RWPE2 (cell line): ENCODE results near the gene FBXL16.

ENCODE experiments used
- ATAC-seq: fragments of 200-7000 bp; cut with Tn5 transposase; 3 replicates; pipeline ENCODE4 v1.9.1; 2021; ENCODE audit warnings: low read depth
- DNase-seq: peaks from one replicate; pipeline ENCODE4 v3.0.0-alpha.2; 2020; ENCODE audit warnings: low spot score
- H3K27ac ChIP-seq: fragments of 450-650 bp; 2 replicates; pipeline ENCODE4 v1.5.1; 2017; ENCODE audit warnings: mild to moderate bottlenecking; ENCODE audit not compliant: poor library complexity, severe bottlenecking
- H3K27me3 ChIP-seq: fragments of 250-450 bp; sonication (Bioruptor Pico); 2 replicates; pipeline ENCODE4 v1.5.1; 2021; ENCODE audit warnings: mild to moderate bottlenecking, moderate library complexity; ENCODE audit not compliant: insufficient read depth, poor library complexity, severe bottlenecking
- H3K36me3 ChIP-seq: fragments of 250-450 bp; sonication (Bioruptor Pico); 2 replicates; pipeline ENCODE4 v1.5.1; 2020; ENCODE audit warnings: low read depth, mild to moderate bottlenecking, moderate library complexity
- H3K4me1 ChIP-seq: fragments of 250-450 bp; sonication (Bioruptor Pico); 2 replicates; pipeline ENCODE4 v1.5.1; 2021; ENCODE audit warnings: mild to moderate bottlenecking, moderate library complexity; ENCODE audit not compliant: insufficient read depth, poor library complexity, severe bottlenecking
- H3K4me3 ChIP-seq: fragments of 250-450 bp; sonication (Bioruptor Pico); 2 replicates; pipeline ENCODE4 v1.5.1; 2021; ENCODE audit warnings: mild to moderate bottlenecking, moderate library complexity; ENCODE audit not compliant: severe bottlenecking
- H3K9me3 ChIP-seq: fragments of 250-450 bp; sonication (Bioruptor Pico); 2 replicates; pipeline ENCODE4 v1.5.1; 2021; ENCODE audit warnings: mild to moderate bottlenecking, moderate library complexity; ENCODE audit not compliant: severe bottlenecking
- TF ChIP-seq, protein P1 (sequence below): fragments of 450-650 bp; IDR thresholded peaks from one replicate; pipeline ENCODE4 v1.5.1; 2017; ENCODE audit warnings: mild to moderate bottlenecking, moderate library complexity; ENCODE audit not compliant: poor library complexity, severe bottlenecking

Gene FBXL16

DNA sequence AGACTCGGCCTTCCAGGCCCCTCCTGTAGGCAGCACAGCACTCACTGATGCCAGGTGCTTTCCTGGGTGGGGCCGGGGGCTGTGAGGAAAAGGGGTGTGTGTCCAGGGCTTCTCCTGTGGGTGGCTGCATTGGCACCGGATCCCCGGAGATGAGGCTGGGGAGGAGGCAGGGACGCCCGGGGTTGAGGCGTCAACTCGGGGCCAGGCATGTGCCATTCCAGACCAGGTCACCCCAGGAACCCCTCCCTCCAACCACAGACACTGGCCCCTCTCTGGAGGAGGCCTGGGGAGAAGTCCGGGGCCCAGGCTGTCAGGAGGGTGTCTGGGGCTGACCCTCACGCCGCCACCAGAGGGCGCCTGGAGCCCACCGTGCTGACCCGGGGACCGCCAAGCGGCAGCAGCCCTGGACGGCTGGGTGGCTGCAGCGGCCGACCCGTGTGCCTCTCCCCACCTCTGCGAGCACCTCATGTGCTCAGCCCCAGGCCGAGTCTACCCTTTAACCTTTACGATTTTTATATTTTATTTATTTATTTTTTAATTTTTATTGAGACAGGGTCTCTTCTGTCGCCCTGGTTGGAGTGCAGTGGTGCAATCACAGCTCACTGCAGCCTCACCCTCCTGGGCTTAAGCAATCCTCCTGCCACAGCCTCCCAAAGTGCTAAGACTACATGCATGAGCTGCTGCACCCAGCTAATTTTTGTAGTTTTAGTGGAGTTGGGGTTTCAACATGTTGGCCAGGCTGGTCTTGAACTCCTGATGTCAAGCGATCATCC, 6.1 kb upstream of the FBXL16 start:
- ATAC-seq (peak; percentile 44), DNase-seq (no peak)
- Histone ChIP-seq H3K9me3 (no peaks in the 10 kb centered on the region), H3K27me3 (no peaks in the 10 kb centered on the region), H3K27ac (peak overlapping the region; percentile 84), H3K36me3 (peaks cover 4% of the 10 kb centered on the region; the same call in 1 of the 2 replicates), H3K4me3 (no peak overlapping the region), H3K4me1 (peaks cover 18% of the 10 kb centered on the region)
- TF ChIP-seq, protein P1, sequence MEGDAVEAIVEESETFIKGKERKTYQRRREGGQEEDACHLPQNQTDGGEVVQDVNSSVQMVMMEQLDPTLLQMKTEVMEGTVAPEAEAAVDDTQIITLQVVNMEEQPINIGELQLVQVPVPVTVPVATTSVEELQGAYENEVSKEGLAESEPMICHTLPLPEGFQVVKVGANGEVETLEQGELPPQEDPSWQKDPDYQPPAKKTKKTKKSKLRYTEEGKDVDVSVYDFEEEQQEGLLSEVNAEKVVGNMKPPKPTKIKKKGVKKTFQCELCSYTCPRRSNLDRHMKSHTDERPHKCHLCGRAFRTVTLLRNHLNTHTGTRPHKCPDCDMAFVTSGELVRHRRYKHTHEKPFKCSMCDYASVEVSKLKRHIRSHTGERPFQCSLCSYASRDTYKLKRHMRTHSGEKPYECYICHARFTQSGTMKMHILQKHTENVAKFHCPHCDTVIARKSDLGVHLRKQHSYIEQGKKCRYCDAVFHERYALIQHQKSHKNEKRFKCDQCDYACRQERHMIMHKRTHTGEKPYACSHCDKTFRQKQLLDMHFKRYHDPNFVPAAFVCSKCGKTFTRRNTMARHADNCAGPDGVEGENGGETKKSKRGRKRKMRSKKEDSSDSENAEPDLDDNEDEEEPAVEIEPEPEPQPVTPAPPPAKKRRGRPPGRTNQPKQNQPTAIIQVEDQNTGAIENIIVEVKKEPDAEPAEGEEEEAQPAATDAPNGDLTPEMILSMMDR: peak; percentile 91

DNA sequence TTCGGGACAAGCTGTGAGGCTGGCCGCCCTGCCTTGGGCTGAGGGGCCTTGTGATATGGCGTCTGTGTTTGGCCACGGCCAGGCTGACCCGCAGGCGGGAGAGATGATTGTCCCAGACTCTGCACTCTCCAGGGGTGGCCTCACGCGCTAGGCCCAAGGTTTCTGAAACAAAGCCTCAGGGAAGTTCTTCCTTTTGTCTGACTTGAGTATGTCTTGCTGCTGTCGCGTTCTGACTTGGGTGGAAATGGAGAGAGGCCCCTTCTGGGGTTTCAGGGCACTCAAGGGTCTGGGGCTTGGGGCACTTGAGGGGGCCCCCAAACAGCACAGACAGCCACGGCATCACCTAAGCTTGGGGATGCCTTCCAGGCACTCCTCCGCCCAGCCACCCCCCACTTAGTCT, 5.5 kb upstream of the FBXL16 start:
- TF ChIP-seq, protein P1: no peak
- H3K4me3 ChIP-seq: no peak overlapping the region
- no peaks in the 10 kb centered on the region for H3K36me3 ChIP-seq
- no peaks in the 10 kb centered on the region for H3K9me3 ChIP-seq
- ATAC-seq: no peak
- H3K27me3 ChIP-seq: no peaks in the 10 kb centered on the region
- peaks cover 18% of the 10 kb centered on the region for H3K4me1 ChIP-seq
- H3K27ac ChIP-seq: no peak overlapping the region
- no peak for DNase-seq

DNA sequence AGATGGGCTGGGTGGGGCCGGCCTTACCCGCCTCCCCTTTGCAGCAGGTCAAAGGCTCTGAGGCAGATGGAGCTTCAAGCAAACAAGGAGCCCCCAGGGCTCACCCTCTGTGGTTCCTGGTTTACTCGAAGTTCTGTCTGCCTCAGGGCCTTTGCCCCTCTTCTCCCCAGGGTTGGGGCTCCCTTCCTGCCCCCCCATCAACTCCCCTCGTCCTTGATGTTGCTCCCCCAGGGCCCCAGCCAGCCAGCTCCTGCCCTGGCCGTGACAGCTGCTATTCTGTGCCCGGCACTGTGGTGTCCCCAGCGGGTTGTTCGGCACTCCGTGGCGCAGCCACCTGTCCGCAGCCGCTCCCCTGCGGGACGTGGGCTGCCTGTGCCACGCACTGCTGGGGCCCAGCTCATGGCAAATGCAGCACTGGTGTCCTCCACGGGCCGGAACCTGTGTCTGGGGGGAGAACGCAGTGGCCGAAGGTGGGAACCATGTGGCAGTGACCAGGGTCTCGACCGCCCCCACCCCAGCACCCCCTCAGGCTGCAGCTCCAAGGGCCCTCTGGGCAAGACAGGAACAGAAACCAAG, 5.0 kb upstream of the FBXL16 start:
- no peak overlapping the region for H3K4me3 ChIP-seq
- TF ChIP-seq, protein P1: no peak
- peaks cover 18% of the 10 kb centered on the region for H3K4me1 ChIP-seq
- H3K27ac ChIP-seq: no peak overlapping the region
- no peaks in the 10 kb centered on the region for H3K36me3 ChIP-seq
- ATAC-seq (no peak), DNase-seq (no peak)
- no peaks in the 10 kb centered on the region for H3K27me3 ChIP-seq
- H3K9me3 ChIP-seq: no peaks in the 10 kb centered on the region

DNA sequence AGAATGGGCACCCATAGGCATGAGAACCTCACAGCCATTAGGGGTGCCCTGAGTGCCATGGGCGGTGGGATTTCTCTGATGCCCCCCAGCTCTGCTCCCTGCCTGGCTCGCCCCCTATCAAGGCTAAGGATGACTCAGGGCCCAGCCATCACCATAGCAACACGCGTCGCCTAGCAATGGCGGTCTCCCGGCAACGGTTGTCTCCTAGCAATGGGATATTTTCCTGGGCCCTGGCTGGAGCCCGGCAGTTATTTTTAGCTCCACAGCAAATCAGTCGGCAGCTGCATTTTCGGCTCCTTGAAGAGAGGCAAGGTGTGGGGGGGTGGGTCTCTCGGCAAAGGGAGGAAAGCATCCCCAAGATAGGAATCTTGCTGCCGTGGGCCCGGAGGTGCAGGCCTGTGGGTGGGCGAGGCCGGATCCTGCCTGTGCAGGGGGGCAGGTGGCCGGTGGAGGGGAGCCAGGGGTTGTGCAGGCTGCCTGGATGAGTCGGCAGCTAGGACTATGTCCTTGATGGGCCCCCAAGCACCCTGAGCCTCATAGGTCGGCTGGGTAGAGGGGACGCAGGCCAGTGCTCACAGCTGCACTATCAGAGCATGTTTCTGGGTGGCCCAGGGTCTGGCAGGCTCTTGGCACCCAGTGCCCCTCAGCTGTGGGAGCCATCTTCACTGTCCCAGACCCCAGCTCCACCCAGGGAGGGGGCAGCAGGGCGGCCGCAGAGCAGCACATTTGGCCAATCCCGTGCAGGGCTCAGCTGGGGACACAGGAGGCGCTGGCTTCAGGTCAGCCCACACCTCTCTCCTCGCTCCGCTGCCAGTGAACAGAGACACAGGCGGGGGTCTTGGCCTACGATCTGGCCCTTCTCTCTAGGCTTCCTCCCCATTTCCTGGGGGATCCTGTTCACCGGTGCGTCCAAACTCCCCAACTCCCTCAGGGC, 4.2 kb upstream of the FBXL16 start:
- no peaks in the 10 kb centered on the region for H3K27me3 ChIP-seq
- DNase-seq (no peak), ATAC-seq (no peak)
- H3K4me1 ChIP-seq: peaks cover 18% of the 10 kb centered on the region
- no peaks in the 10 kb centered on the region for H3K36me3 ChIP-seq
- H3K9me3 ChIP-seq: no peaks in the 10 kb centered on the region
- TF ChIP-seq, protein P1: no peak
- H3K4me3 ChIP-seq: no peak overlapping the region
- no peak overlapping the region for H3K27ac ChIP-seq
